Common myeloid progenitor, CD34-positive (primary cell): ENCODE data around the gene PHKG2.

Experiments
- CTCF ChIA-PET: fragments of 350-600 bp; sonication (Branson Sonifier 250); formaldehyde crosslinking; loops from one replicate; lab custom pipeline; 2021; ENCODE audit warnings: antibody characterized with exemption; lab: Charles Lee
- POLR2A ChIA-PET: fragments of 350-600 bp; sonication (Branson Sonifier 250); formaldehyde crosslinking; loops from one replicate; lab custom pipeline; 2021; ENCODE audit warnings: antibody characterized with exemption; lab: Charles Lee
- DNase-seq, 3 donors: peaks; one replicate each; pipeline versions ENCODE4 v3.0.0 to v3.0.0-alpha.2; 2013
- H3K27ac ChIP-seq, 2 experiments: 1 replicate in 1 of 2; 2 replicates in 1 of 2; pipeline ENCODE4 v1.7.0; 2013; ENCODE audit warnings: inconsistent platforms in 2 of 2, low read length in 2 of 2, mild to moderate bottlenecking in 2 of 2, low read depth in 1 of 2, moderate library complexity in 1 of 2; ENCODE audit not compliant: severe bottlenecking in 2 of 2, insufficient read depth in 1 of 2, poor library complexity in 1 of 2
- H3K27me3 ChIP-seq, 5 experiments: replicated peaks in 2 of 5; 1 replicate in 3 of 5; 2 replicates in 2 of 5; pipeline versions ENCODE4 v1.6.1 to v1.7.0; 2013; ENCODE audit warnings: low read length in 4 of 5, mild to moderate bottlenecking in 2 of 5, moderate library complexity in 2 of 5, inconsistent platforms in 1 of 5; ENCODE audit not compliant: insufficient read depth in 5 of 5, control insufficient read depth in 4 of 5
- H3K36me3 ChIP-seq, 4 experiments: 1 replicate in 2 of 4; 2 replicates in 2 of 4; pipeline versions ENCODE4 v1.6.1 to v1.7.0; 2013; ENCODE audit warnings: low read length in 3 of 4, control low read depth in 1 of 4, mild to moderate bottlenecking in 1 of 4; ENCODE audit not compliant: control insufficient read depth in 4 of 4, insufficient read depth in 4 of 4
- H3K4me1 ChIP-seq, 4 experiments: 1 replicate in 3 of 4; 2 replicates in 1 of 4; pipeline versions ENCODE4 v1.6.1 to v1.7.1; 2013; ENCODE audit warnings: low read length in 3 of 4, mild to moderate bottlenecking in 3 of 4, control low read depth in 1 of 4, inconsistent platforms in 1 of 4, moderate library complexity in 1 of 4; ENCODE audit not compliant: control insufficient read depth in 4 of 4, insufficient read depth in 4 of 4; ENCODE audit errors: control extremely low read depth in 1 of 4
- H3K4me3 ChIP-seq, 7 experiments: 1 replicate in 4 of 7; 2 replicates in 3 of 7; pipeline versions ENCODE4 v1.5.1 to v1.7.0; 2013; ENCODE audit warnings: mild to moderate bottlenecking in 7 of 7, low read length in 6 of 7, moderate library complexity in 6 of 7, inconsistent platforms in 2 of 7, low read depth in 2 of 7, control low read depth in 1 of 7; ENCODE audit not compliant: insufficient read depth in 4 of 7, control insufficient read depth in 1 of 7; ENCODE audit errors: extremely low read depth in 1 of 7
- H3K9me3 ChIP-seq, 5 experiments: 1 replicate in 4 of 5; 2 replicates in 1 of 5; pipeline versions ENCODE4 v1.6.1 to v1.7.1; 2013; ENCODE audit warnings: low read length in 4 of 5, mild to moderate bottlenecking in 2 of 5, inconsistent platforms in 1 of 5, low read depth in 1 of 5, moderate library complexity in 1 of 5; ENCODE audit not compliant: control insufficient read depth in 4 of 5, insufficient read depth in 2 of 5; ENCODE audit errors: control extremely low read depth in 1 of 5
- WGBS: methylation state at CpG from one replicate; pipeline ENCODE4 v1.1.5; 2013; ENCODE audit not compliant: insufficient coverage; 5-methylcytosine and 5-hydroxymethylcytosine counted together

PHKG2 gene

DNA sequence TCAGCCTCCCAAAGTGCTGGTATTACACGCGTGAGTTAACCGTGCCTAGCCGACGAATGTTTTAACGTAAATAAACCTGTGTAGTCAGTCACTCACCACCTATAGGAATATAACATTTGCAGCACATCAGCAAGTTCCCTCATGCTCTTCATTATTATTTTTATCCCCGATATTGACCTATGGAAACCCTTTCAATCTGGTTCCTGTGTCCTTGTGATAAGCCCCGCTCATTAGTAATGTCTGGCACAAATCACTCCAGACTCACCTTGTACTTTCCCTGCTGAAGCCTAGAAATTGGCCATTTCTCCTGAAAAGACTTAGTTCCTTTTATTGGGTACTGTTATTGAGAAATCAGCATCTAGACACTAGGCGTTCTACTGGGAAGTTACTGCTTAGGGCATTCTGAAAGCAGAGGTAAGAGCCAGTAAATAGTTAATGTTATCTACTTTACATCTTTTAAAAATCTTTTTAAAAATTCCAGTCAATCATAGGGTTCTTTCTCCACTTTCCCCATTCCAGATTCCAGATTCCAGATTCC is 1.5 kb upstream of the PHKG2 start:
- 90% methylated on average over 8 of the region's 9 CpGs for WGBS
- POLR2A ChIA-PET = no interaction called here
- H3K27me3 ChIP-seq = no peaks in the 10 kb centered on the region
- no peak for DNase-seq
- no peak overlapping the region for H3K27ac ChIP-seq
- CTCF ChIA-PET = interaction anchor here (0.9 to 1.5 kb wide), 5 partner anchors 15 to 58 kb away, joined by 3 to 4 read pairs (median 3); no protein-coding TSS in a partner anchor
- no peaks in the 10 kb centered on the region for H3K9me3 ChIP-seq
- H3K36me3 ChIP-seq = peaks cover 10 to 47% (median 25%) of the 10 kb centered on the region in 4 experiments
- H3K4me3 ChIP-seq = no peak overlapping the region
- peaks cover 3 to 13% (median 6%) of the 10 kb centered on the region in 4 experiments for H3K4me1 ChIP-seq

DNA sequence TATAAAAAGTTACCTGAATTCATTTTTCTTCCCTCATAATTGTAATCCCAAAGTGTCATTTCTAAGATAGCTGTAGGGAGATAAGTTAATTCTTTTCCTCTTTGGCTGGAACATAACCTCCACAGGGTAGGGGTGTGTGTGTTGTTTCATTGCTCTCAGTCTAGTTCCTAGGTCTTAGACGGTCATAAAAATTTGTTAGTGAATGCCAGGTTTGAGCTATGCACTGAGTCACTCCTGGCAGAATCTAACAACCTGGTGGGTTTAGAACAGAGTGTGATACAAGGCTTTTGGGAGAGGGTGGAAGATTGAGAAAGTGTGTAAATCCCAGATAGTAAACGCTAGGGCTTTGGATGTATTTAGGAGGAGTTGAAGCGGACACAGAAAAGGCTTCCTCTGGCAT is 894 bp upstream of the PHKG2 start:
- WGBS = 79% methylated on average over 3 of the region's 3 CpGs
- ChIA-PET CTCF (interaction anchor here (0.7 to 1.5 kb wide), 13 partner anchors 10 to 206 kb away, joined by 3 to 5 read pairs (median 3); partner anchors contain the start of gene CTF1), POLR2A (interaction anchor here (0.9 to 1.7 kb wide), 3 partner anchors 11 to 58 kb away, joined by 3 to 7 read pairs (median 6); no protein-coding TSS in a partner anchor)
- no peak for DNase-seq
- Histone ChIP-seq H3K4me1 (peaks cover 3 to 13% (median 6%) of the 10 kb centered on the region in 4 experiments), H3K27me3 (no peaks in the 10 kb centered on the region), H3K4me3 (peak overlapping the region in 6 of 7 experiments; percentile 52 to 87 (median 80)), H3K36me3 (peaks cover 9 to 45% (median 21%) of the 10 kb centered on the region in 4 experiments), H3K9me3 (no peaks in the 10 kb centered on the region), H3K27ac (peak overlapping the region; percentile 51 to 82)

DNA sequence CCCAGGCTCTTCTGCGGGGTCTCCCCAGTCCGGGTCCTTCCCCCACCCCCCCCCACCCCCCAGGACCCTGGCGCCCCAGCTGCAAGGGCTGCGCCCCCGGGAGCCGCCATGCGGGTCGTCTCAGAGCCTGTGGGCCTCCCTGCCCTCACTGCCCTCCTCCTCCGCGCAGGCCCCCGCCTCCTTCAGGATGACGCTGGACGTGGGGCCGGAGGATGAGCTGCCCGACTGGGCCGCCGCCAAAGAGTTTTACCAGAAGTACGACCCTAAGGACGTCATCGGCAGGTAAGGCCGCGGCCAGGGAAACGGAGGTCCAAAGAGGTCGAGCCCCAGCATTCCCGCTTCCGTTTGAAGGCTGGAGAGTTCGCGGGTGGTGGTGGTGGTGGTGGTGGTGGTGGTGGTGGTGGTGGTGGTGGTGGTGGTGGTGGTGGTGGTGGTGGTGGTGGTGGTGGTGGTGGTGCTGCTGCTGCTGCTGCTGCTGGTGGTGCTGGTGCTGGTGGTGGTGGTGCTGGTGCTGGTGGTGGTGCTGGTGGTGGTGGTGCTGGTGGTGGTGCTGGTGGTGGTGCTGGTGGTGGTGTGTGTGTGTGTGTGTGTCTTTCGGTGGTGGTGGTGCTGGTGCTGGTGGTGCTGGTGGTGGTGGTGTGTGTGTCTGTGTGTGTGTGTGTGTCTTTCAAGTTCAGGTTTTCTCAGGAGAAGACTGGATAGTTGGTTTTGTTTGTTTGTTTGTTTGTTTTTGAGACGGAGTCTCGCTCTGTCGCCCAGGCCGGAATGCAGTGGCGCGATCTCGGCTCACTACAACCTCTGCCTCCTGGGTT is 615 bp downstream of the PHKG2 start:
- Histone ChIP-seq H3K4me3 (peak overlapping the region; percentile 52 to 87 (median 80)), H3K9me3 (no peaks in the 10 kb centered on the region), H3K36me3 (peaks cover 12 to 52% (median 30%) of the 10 kb centered on the region in 4 experiments), H3K27ac (peak overlapping the region in 1 of 2 experiments; percentile 82), H3K4me1 (peaks cover 3 to 13% (median 6%) of the 10 kb centered on the region in 4 experiments), H3K27me3 (no peaks in the 10 kb centered on the region)
- 44% methylated on average over 15 of the region's 36 CpGs for WGBS
- DNase-seq = peak in 2 of 3 donors; percentile 17 to 43
- ChIA-PET CTCF (interaction anchor here (0.8 to 1.5 kb wide), 3 partner anchors 9 to 14 kb away, joined by 3 read pairs; no protein-coding TSS in a partner anchor), POLR2A (interaction anchor here (0.6 to 1.7 kb wide), 6 partner anchors 10 to 236 kb away, joined by 3 to 7 read pairs (median 4); partner anchors contain the start of gene HSD3B7)

DNA sequence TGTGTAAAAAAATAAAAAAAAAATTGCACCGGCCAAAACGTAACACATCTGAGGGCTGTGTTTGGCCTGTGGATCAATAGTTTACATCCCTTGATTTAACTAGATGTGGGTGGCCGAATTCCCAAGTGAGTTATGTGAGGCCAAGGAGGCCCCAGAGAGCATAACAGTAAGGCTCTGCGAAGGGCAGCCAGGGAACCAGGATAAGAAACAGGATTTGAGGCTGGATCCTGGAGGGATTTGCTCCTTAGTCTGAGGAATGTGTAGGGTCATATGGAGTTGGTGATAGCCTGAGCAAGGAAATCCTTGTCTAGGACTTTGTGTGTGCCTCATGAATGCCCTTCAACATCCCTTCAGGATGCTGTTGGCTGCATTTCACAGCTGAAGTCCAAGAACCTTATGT is 2.0 kb downstream of the PHKG2 start:
- no peak for DNase-seq
- no peak overlapping the region for H3K27ac ChIP-seq
- peaks cover 3 to 13% (median 6%) of the 10 kb centered on the region in 4 experiments for H3K4me1 ChIP-seq
- ChIA-PET POLR2A (no interaction called here), CTCF (interaction anchor here (0.9 to 1.6 kb wide), 4 partner anchors 9 to 27 kb away, joined by 3 to 4 read pairs (median 4); no protein-coding TSS in a partner anchor)
- no peaks in the 10 kb centered on the region for H3K27me3 ChIP-seq
- 95% methylated on average over 4 of the region's 4 CpGs for WGBS
- H3K9me3 ChIP-seq = no peaks in the 10 kb centered on the region
- peaks cover 10 to 50% (median 34%) of the 10 kb centered on the region in 4 experiments for H3K36me3 ChIP-seq
- H3K4me3 ChIP-seq = no peak overlapping the region

DNA sequence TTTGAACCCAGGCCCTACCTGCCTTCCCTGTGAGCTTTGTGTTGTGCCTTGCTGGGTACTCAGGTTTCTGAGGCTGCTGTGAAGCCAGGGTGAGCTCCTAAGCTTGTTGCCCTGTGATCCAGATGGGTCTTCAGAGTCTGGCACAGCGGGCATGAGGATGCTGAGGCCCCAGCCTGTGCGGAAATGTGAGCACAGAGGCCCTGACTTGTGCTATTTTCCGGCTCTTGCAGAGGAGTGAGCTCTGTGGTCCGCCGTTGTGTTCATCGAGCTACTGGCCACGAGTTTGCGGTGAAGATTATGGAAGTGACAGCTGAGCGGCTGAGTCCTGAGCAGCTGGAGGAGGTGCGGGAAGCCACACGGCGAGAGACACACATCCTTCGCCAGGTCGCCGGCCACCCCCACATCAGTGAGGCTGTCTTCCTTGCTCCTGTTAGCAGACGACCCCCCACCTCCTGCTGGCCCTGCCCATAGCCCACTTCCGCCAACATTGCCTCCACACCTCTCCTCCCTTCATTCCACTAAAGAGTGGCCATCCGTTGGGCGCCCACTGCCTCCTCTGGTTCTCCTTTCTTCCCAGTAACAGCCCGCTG is 2.7 kb downstream of the PHKG2 start:
- CTCF ChIA-PET = interaction anchor here (0.6 to 1.7 kb wide), 5 partner anchors 8 to 23 kb away, joined by 3 to 5 read pairs (median 4); partner anchors contain the start of gene CFAP119
- no peaks in the 10 kb centered on the region for H3K9me3 ChIP-seq
- DNase-seq = no peak
- H3K27ac ChIP-seq = no peak overlapping the region
- peaks cover 3 to 13% (median 6%) of the 10 kb centered on the region in 4 experiments for H3K4me1 ChIP-seq
- POLR2A ChIA-PET = no interaction called here
- WGBS = 96% methylated on average over 20 of the region's 20 CpGs
- no peak overlapping the region for H3K4me3 ChIP-seq
- peaks cover 10 to 53% (median 37%) of the 10 kb centered on the region in 4 experiments for H3K36me3 ChIP-seq
- no peaks in the 10 kb centered on the region for H3K27me3 ChIP-seq

DNA sequence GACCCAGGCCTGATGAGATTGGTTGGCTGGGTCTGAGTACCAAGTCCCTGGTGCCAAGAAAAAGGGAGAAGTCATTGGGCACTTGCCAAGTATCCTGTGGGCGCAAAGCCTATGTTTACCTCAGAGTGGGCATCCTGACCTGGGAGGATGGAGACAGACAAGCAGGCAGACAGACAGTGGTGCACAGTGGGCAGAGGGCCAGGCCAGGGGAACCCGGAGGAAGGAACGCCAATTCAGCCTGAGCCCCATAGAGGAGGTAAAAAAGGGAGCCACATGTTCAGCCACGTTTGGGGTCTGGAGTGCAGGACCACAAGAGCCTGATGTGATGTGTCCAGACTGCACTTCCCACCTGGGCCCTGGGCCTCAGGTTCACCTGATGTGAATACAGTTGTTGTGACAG is 5.4 kb downstream of the PHKG2 start:
- ChIA-PET POLR2A (no interaction called here), CTCF (interaction anchor here (0.6 to 0.9 kb wide), 2 partner anchors 38 to 40 kb away, joined by 3 to 5 read pairs; no protein-coding TSS in a partner anchor)
- Histone ChIP-seq H3K36me3 (peaks cover 10 to 72% (median 49%) of the 10 kb centered on the region in 4 experiments), H3K4me3 (no peak overlapping the region), H3K4me1 (peaks cover 0 to 13% (median 11%) of the 10 kb centered on the region in 4 experiments), H3K27me3 (no peaks in the 10 kb centered on the region), H3K9me3 (no peaks in the 10 kb centered on the region), H3K27ac (no peak overlapping the region)
- 94% methylated on average over 4 of the region's 4 CpGs for WGBS
- no peak for DNase-seq
